SK-N-SH treated with all-trans-retinoic acid at 6 μM for 48 hours (cell line): ENCODE results near the gene EHBP1.
A peak's percentile ranks its signal among the peaks of the same experiment; 100 is the strongest.

Experiments used
- ATAC-seq: fragments of 200-7000 bp; cut with Tn5 transposase; 3 replicates; pipeline ENCODE4 v1.9.1; 2020; ENCODE audit warnings: mild to moderate bottlenecking, moderate library complexity
- ARNTL ChIP-seq: fragments of 450-650 bp; formaldehyde crosslinking; IDR thresholded peaks from 2 replicates; pipeline ENCODE4 v1.5.0; 2020; ENCODE audit warnings: low read depth, mild to moderate bottlenecking, moderate library complexity, borderline replicate concordance
- BACH2 ChIP-seq: fragments of 250-450 bp; sonication (Bioruptor Pico); IDR thresholded peaks from 2 replicates; pipeline ENCODE4 v1.9.0; 2021; ENCODE audit warnings: mild to moderate bottlenecking, borderline replicate concordance
- CREB5 ChIP-seq: fragments of 250-450 bp; sonication (Bioruptor Pico); IDR thresholded peaks from 2 replicates; pipeline ENCODE4 v1.5.1; 2020; ENCODE audit warnings: low read depth, mild to moderate bottlenecking, moderate library complexity
- CSDC2 ChIP-seq: fragments of 250-450 bp; sonication (Bioruptor Pico); IDR thresholded peaks from 2 replicates; pipeline ENCODE4 v1.5.0; 2020; ENCODE audit warnings: mild to moderate bottlenecking, moderate library complexity
- ESRRG ChIP-seq: fragments of 250-450 bp; sonication (Bioruptor Pico); IDR thresholded peaks from 2 replicates; pipeline ENCODE4 v1.6.1; 2021; ENCODE audit warnings: mild to moderate bottlenecking
- GLIS3 ChIP-seq: fragments of 250-450 bp; sonication (Bioruptor Pico); IDR thresholded peaks from 2 replicates; pipeline ENCODE4 v1.5.0; 2020; ENCODE audit warnings: mild to moderate bottlenecking, moderate library complexity
- ISL1 ChIP-seq: fragments of 250-450 bp; sonication (Bioruptor Pico); IDR thresholded peaks from 2 replicates; pipeline ENCODE4 v2.1.2; 2022; ENCODE audit warnings: mild to moderate bottlenecking, moderate library complexity
- OSR1 ChIP-seq: fragments of 250-450 bp; sonication (Bioruptor Pico); IDR thresholded peaks from 2 replicates; pipeline ENCODE4 v1.8.0; 2022; ENCODE audit warnings: moderate library complexity, mild to moderate bottlenecking, inconsistent platforms
- PATZ1 ChIP-seq: fragments of 250-450 bp; sonication (Bioruptor Pico); IDR thresholded peaks from 2 replicates; pipeline ENCODE4 v1.8.0; 2020; ENCODE audit warnings: mild to moderate bottlenecking, moderate library complexity, borderline replicate concordance
- POU6F1 ChIP-seq: fragments of 250-450 bp; sonication (Bioruptor Pico); IDR thresholded peaks from 2 replicates; pipeline ENCODE4 v1.8.0; 2021; ENCODE audit warnings: low read depth, mild to moderate bottlenecking, moderate library complexity, borderline replicate concordance
- PPARA ChIP-seq: fragments of 250-450 bp; sonication (Bioruptor Pico); IDR thresholded peaks from 2 replicates; pipeline ENCODE4 v1.5.0; 2020; ENCODE audit warnings: mild to moderate bottlenecking, borderline replicate concordance
- RARB ChIP-seq: fragments of 250-450 bp; sonication (Bioruptor Pico); IDR thresholded peaks from 2 replicates; pipeline ENCODE4 v1.8.0; 2021; ENCODE audit warnings: mild to moderate bottlenecking, moderate library complexity
- SNAI2 ChIP-seq: fragments of 250-450 bp; sonication (Bioruptor Pico); IDR thresholded peaks from 2 replicates; pipeline ENCODE4 v1.5.0; 2020; ENCODE audit warnings: mild to moderate bottlenecking, moderate library complexity
- TCF4 ChIP-seq: fragments of 250-450 bp; sonication (Bioruptor Pico); IDR thresholded peaks from 2 replicates; pipeline ENCODE4 v1.8.0; 2021; ENCODE audit warnings: mild to moderate bottlenecking, moderate library complexity, borderline replicate concordance
- TOX ChIP-seq: fragments of 250-450 bp; sonication (Bioruptor Pico); IDR thresholded peaks from 2 replicates; pipeline ENCODE4 v1.8.0; 2021; ENCODE audit warnings: mild to moderate bottlenecking, moderate library complexity, borderline replicate concordance
- TSHZ2 ChIP-seq: fragments of 250-450 bp; sonication (Bioruptor Pico); IDR thresholded peaks from 2 replicates; pipeline ENCODE4 v1.5.0; 2020; ENCODE audit warnings: mild to moderate bottlenecking, moderate library complexity
- ZFP3 ChIP-seq: fragments of 250-450 bp; sonication (Bioruptor Pico); IDR thresholded peaks from 2 replicates; pipeline ENCODE4 v1.5.0; 2020; ENCODE audit warnings: mild to moderate bottlenecking, moderate library complexity
- ZFP30 ChIP-seq: fragments of 450-650 bp; formaldehyde crosslinking; IDR thresholded peaks from 2 replicates; pipeline ENCODE4 v1.5.0; 2022; ENCODE audit warnings: mild to moderate bottlenecking, moderate library complexity
- ZNF565 ChIP-seq: fragments of 450-650 bp; formaldehyde crosslinking; conservative IDR thresholded peaks from 2 replicates; pipeline ENCODE4 v1.5.0; 2020; ENCODE audit warnings: low read depth, mild to moderate bottlenecking, moderate library complexity
- ZNF70 ChIP-seq: fragments of 450-650 bp; formaldehyde crosslinking; IDR thresholded peaks from 2 replicates; pipeline ENCODE4 v1.5.0; 2020; ENCODE audit warnings: mild to moderate bottlenecking, moderate library complexity
- ZNF8 ChIP-seq: fragments of 450-650 bp; formaldehyde crosslinking; IDR thresholded peaks from 2 replicates; pipeline ENCODE4 v1.5.0; 2020; ENCODE audit warnings: mild to moderate bottlenecking, moderate library complexity
- TF ChIP-seq, protein P1 (sequence below): fragments of 250-450 bp; sonication (Bioruptor Pico); IDR thresholded peaks from 2 replicates; pipeline ENCODE4 v1.5.1; 2021; ENCODE audit warnings: mild to moderate bottlenecking, moderate library complexity

EHBP1 gene

GRCh38 chr2:62874881-62875383, 169.4 kb downstream of the EHBP1 start:
- ATAC-seq, result no peak
- TF ChIP-seq PATZ1 (no peak), PPARA (CRISPR knock-in tag) (no peak), ZFP3 (CRISPR knock-in tag) (no peak), ZNF70 (CRISPR knock-in tag) (no peak), TCF4 (CRISPR knock-in tag) (no peak), CREB5 (CRISPR knock-in tag) (no peak), ZNF8 (CRISPR knock-in tag) (no peak), ZFP30 (CRISPR knock-in tag) (no peak), GLIS3 (CRISPR knock-in tag) (no peak), CSDC2 (CRISPR knock-in tag) (no peak), TSHZ2 (no peak), ARNTL (CRISPR knock-in tag) (no peak), OSR1 (CRISPR knock-in tag) (no peak), BACH2 (CRISPR knock-in tag) (no peak), RARB (CRISPR knock-in tag) (no peak)

- no peak for ATAC-seq
- TF ChIP-seq ZFP30 (CRISPR knock-in tag) (no peak), ZFP3 (CRISPR knock-in tag) (no peak), ARNTL (CRISPR knock-in tag) (no peak)
These were observed 175.8 kb downstream of the EHBP1 start for GRCh38 chr2:62881162-62881795.

DNA sequence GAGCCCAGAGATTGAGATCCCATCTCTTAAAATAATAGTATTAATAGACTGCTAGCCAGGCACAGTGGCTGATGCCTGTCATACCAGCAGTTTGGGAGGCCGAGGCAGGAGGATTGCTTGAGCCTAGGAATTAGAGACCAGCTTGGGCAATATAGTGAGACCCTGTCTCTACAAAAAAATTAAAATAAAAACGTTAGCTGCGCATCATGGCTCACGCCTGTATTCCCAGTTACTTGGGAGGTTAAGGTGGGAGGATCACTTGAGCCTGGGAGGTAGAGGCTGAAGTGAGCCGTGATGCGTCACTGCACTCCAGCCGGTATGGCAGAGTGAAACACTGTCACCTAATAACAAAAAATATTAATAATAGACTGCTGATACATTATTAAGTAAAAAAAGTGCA, 178.1 kb downstream of the EHBP1 start:
- ATAC-seq, result no peak
- TF ChIP-seq ZFP30 (CRISPR knock-in tag) (no peak), ZNF8 (CRISPR knock-in tag) (no peak)
- TF ChIP-seq, all 23 proteins: peak for 0

GRCh38 chr2:62884086-62884485, 178.6 kb downstream of the EHBP1 start:
- ATAC-seq, result peak; percentile 38; the same call in 2 of the 3 replicates
- TF ChIP-seq OSR1 (CRISPR knock-in tag), result no peak
- TF ChIP-seq ZNF70 (CRISPR knock-in tag), result no peak
- no peak for TF ChIP-seq ZNF565 (CRISPR knock-in tag)
- no peak for TF ChIP-seq ISL1 (CRISPR knock-in tag)
- TF ChIP-seq TOX, result no peak
- no peak for TF ChIP-seq TCF4 (CRISPR knock-in tag)
- no peak for TF ChIP-seq POU6F1 (CRISPR knock-in tag)
- TF ChIP-seq PPARA (CRISPR knock-in tag), result no peak
- no peak for TF ChIP-seq SNAI2 (CRISPR knock-in tag)
- no peak for TF ChIP-seq PATZ1
- TF ChIP-seq, protein P1, sequence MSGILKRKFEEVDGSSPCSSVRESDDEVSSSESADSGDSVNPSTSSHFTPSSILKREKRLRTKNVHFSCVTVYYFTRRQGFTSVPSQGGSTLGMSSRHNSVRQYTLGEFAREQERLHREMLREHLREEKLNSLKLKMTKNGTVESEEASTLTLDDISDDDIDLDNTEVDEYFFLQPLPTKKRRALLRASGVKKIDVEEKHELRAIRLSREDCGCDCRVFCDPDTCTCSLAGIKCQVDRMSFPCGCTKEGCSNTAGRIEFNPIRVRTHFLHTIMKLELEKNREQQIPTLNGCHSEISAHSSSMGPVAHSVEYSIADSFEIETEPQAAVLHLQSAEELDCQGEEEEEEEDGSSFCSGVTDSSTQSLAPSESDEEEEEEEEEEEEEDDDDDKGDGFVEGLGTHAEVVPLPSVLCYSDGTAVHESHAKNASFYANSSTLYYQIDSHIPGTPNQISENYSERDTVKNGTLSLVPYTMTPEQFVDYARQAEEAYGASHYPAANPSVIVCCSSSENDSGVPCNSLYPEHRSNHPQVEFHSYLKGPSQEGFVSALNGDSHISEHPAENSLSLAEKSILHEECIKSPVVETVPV (CRISPR knock-in tag), result no peak
- no peak for TF ChIP-seq ESRRG (CRISPR knock-in tag)
